A673 (cell line): Measurements from ENCODE around the gene LRP1B.

Source experiments
- CTCF ChIP-seq: fragments of 300-800, 200-600 bp; sonication (generic); conservative IDR thresholded peaks from 2 replicates; pipeline ENCODE4 v1.5.1; 2017; ENCODE audit warnings: low read depth, mild to moderate bottlenecking, antibody characterized with exemption, low read length, moderate library complexity, mixed read lengths
- EZH2 ChIP-seq: fragments of 200-600 bp; sonication (generic); IDR thresholded peaks from 2 replicates; pipeline ENCODE4 v1.6.1; 2017; ENCODE audit warnings: borderline replicate concordance, low read depth, mild to moderate bottlenecking, mixed read lengths, antibody characterized with exemption, low read length; ENCODE audit not compliant: poor library complexity, severe bottlenecking

GRCh38 chr2:140311905-140312304 is 1818.9 kb downstream of the LRP1B start:
- TF ChIP-seq EZH2 (no peak), CTCF (no peak)
